Measurements from ENCODE around the gene ZNF200. TPM values are rescaled to one million over a fixed set of nuclear protein-coding genes. Genes with fewer than 3 reads are reported as not detected.

The ZNF200 gene
- total RNA-seq, 1 experiment from 2014 or later = 11.3 TPM

- ChIA-PET POLR2A (no interaction called here), CTCF (no interaction called here)
- peaks cover 5% of the 10 kb centered on the region for H3K27me3 Mint-ChIP-seq (ENCODE audit: insufficient read depth, unreplicated experiment)
- no peaks in the 10 kb centered on the region for H3K36me3 ChIP-seq (ENCODE audit: control insufficient read depth, insufficient read depth, low read length)
- H3K36me3 Mint-ChIP-seq (ENCODE audit: insufficient read depth, unreplicated experiment) = peaks cover 6% of the 10 kb centered on the region
- H3K9me3 Mint-ChIP-seq (ENCODE audit: unreplicated experiment) = peaks cover 11% of the 10 kb centered on the region
- no peak for TF ChIP-seq CTCF (IDR thresholded peaks at IDR 0.05; ENCODE audit: insufficient read depth in 1 of 2, low read depth in 1 of 2, low read length in 1 of 2, severe bottlenecking in 1 of 2, unreplicated experiment in 1 of 2)
- H3K4me3 ChIP-seq (ENCODE audit: low read depth, low read length) = no peak overlapping the region
- intact Hi-C loops (cut with micrococcal nuclease; ENCODE audit: unreplicated experiment) = no loop called here
- H3K27me3 ChIP-seq (replicated peaks; ENCODE audit: control insufficient read depth, insufficient read depth, low read length) = no peaks in the 10 kb centered on the region
- no peak overlapping the region for H3K27ac Mint-ChIP-seq (ENCODE audit: unreplicated experiment)
- H3K4me3 Mint-ChIP-seq (ENCODE audit: unreplicated experiment) = no peak overlapping the region
- H3K9me3 ChIP-seq = no peaks in the 10 kb centered on the region
- H3K4me1 Mint-ChIP-seq (ENCODE audit: low read depth, unreplicated experiment) = no peaks in the 10 kb centered on the region
- DNase-seq = no peak
- no TSS peak for BruUV-seq (replicated peaks)
- H3K4me1 ChIP-seq = no peaks in the 10 kb centered on the region
Observed at GRCh38 chr16:3215601-3216262, 19.2 kb downstream of the ZNF200 start.

DNA sequence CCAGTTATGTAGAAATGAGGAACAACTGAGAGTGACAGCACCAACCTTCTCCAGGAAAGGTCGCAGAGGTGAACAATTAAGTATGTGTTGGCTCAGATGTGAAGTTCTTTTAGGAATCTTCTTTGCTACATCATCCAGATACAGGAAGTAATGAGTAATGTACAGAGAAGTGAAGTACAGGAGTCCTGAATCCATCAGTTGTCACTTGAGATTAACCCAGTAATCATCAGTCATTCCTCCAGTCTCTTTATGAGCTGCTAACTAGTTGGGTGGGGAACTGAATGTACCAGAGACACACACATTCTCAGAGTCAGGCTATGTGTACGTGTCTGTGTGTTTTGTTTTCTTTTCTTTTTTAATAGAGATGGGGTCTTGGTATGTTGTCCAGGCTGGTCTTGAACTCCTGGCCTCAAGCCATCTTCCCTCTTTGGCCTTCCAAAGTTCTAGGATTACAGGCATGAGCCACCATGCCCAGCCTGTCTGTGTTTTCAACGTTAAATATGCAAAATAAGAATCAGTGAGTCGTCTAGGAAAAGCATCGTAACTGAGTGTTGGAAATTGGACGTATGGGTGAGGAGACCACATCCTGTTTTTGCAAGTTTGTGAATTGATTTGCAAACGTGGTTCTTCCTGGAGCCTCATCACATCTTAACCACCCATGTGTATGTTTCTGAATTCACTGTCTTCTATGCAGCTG is 19.9 kb downstream of the ZNF200 start:
- Histone ChIP-seq H3K9me3 (no peaks in the 10 kb centered on the region), H3K4me1 (no peaks in the 10 kb centered on the region), H3K36me3 (ENCODE audit: control insufficient read depth, insufficient read depth, low read length) (no peaks in the 10 kb centered on the region), H3K4me3 (ENCODE audit: low read depth, low read length) (no peak overlapping the region), H3K27me3 (replicated peaks; ENCODE audit: control insufficient read depth, insufficient read depth, low read length) (no peaks in the 10 kb centered on the region)
- Mint-ChIP-seq H3K4me1 (ENCODE audit: low read depth, unreplicated experiment) (no peaks in the 10 kb centered on the region), H3K27ac (ENCODE audit: unreplicated experiment) (no peak overlapping the region), H3K9me3 (ENCODE audit: unreplicated experiment) (peaks cover 11% of the 10 kb centered on the region), H3K4me3 (ENCODE audit: unreplicated experiment) (no peak overlapping the region), H3K36me3 (ENCODE audit: insufficient read depth, unreplicated experiment) (peaks cover 6% of the 10 kb centered on the region), H3K27me3 (ENCODE audit: insufficient read depth, unreplicated experiment) (peaks cover 5% of the 10 kb centered on the region)
- DNase-seq = no peak
- no peak for TF ChIP-seq CTCF (IDR thresholded peaks at IDR 0.05; ENCODE audit: insufficient read depth in 1 of 2, low read depth in 1 of 2, low read length in 1 of 2, severe bottlenecking in 1 of 2, unreplicated experiment in 1 of 2)
- BruUV-seq (replicated peaks) = no TSS peak
- POLR2A ChIA-PET = no interaction called here
- intact Hi-C loops (cut with micrococcal nuclease; ENCODE audit: unreplicated experiment) = no loop called here
- CTCF ChIA-PET = no interaction called here

DNA sequence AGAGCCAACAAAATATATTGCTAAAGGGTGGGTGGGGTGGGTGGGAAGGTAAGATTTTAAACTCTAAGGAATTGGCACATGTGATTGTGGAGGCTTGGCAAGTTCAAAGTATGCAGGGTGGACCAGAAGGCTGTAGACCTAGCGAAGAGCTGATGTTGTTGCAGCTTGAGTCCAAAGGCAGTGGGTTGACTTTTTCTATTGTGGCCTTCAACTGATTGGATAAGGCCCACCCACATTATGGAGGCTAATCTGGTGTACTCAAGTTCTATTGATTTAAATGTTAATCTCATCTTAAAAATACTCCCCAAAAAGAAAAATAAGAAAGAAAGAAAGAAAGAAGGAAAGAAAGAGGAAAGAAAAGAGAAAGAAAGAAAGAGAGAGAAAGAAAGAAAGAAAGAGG is 22.4 kb downstream of the ZNF200 start:
- Mint-ChIP-seq H3K36me3 (ENCODE audit: insufficient read depth, unreplicated experiment) (peaks cover 6% of the 10 kb centered on the region), H3K27me3 (ENCODE audit: insufficient read depth, unreplicated experiment) (peaks cover 5% of the 10 kb centered on the region), H3K4me1 (ENCODE audit: low read depth, unreplicated experiment) (no peaks in the 10 kb centered on the region), H3K9me3 (ENCODE audit: unreplicated experiment) (peaks cover 11% of the 10 kb centered on the region), H3K4me3 (ENCODE audit: unreplicated experiment) (no peak overlapping the region), H3K27ac (ENCODE audit: unreplicated experiment) (no peak overlapping the region)
- no peaks in the 10 kb centered on the region for H3K9me3 ChIP-seq
- H3K36me3 ChIP-seq (ENCODE audit: control insufficient read depth, insufficient read depth, low read length) = no peaks in the 10 kb centered on the region
- no peak for DNase-seq
- ChIA-PET CTCF (no interaction called here), POLR2A (no interaction called here)
- H3K27me3 ChIP-seq (replicated peaks; ENCODE audit: control insufficient read depth, insufficient read depth, low read length) = no peaks in the 10 kb centered on the region
- TF ChIP-seq CTCF (IDR thresholded peaks at IDR 0.05; ENCODE audit: insufficient read depth in 1 of 2, low read depth in 1 of 2, low read length in 1 of 2, severe bottlenecking in 1 of 2, unreplicated experiment in 1 of 2) = no peak
- no TSS peak for BruUV-seq (replicated peaks)
- intact Hi-C loops (cut with micrococcal nuclease; ENCODE audit: unreplicated experiment) = no loop called here
- H3K4me3 ChIP-seq (ENCODE audit: low read depth, low read length) = no peak overlapping the region
- H3K4me1 ChIP-seq = no peaks in the 10 kb centered on the region

Data from Caco-2 (cell line).